Memory B cell (primary cell): ENCODE data around the gene RASL10A.

ENCODE experiments used
- ATAC-seq: fragments of 150-1000 bp; cut with Tn5 transposase; 2 replicates; pipeline ENCODE4 v1.10.0; 2021; ENCODE audit warnings: low read depth, mild to moderate bottlenecking, moderate library complexity
- DNase-seq, 2 donors: peaks; one replicate each; pipeline ENCODE4 v3.0.0; 2022; ENCODE audit warnings: low spot score in 2 of 2
- H3K27ac Mint-ChIP-seq: one replicate; pipeline ENCODE4 v1.8.0; 2022; ENCODE audit warnings: mild to moderate bottlenecking, moderate library complexity, mixed read lengths
- H3K27me3 Mint-ChIP-seq: one replicate; pipeline ENCODE4 v1.8.0; 2022; ENCODE audit warnings: mixed read lengths
- H3K36me3 Mint-ChIP-seq: one replicate; pipeline ENCODE4 v1.8.0; 2022; ENCODE audit warnings: mild to moderate bottlenecking, mixed read lengths
- H3K4me1 Mint-ChIP-seq: one replicate; pipeline ENCODE4 v1.8.0; 2022; ENCODE audit warnings: mixed read lengths
- H3K4me3 Mint-ChIP-seq: one replicate; pipeline ENCODE4 v1.8.0; 2022; ENCODE audit warnings: mild to moderate bottlenecking, moderate library complexity, mixed read lengths
- H3K9me3 Mint-ChIP-seq: one replicate; pipeline ENCODE4 v1.8.0; 2022; ENCODE audit warnings: mixed read lengths

The RASL10A gene

DNA sequence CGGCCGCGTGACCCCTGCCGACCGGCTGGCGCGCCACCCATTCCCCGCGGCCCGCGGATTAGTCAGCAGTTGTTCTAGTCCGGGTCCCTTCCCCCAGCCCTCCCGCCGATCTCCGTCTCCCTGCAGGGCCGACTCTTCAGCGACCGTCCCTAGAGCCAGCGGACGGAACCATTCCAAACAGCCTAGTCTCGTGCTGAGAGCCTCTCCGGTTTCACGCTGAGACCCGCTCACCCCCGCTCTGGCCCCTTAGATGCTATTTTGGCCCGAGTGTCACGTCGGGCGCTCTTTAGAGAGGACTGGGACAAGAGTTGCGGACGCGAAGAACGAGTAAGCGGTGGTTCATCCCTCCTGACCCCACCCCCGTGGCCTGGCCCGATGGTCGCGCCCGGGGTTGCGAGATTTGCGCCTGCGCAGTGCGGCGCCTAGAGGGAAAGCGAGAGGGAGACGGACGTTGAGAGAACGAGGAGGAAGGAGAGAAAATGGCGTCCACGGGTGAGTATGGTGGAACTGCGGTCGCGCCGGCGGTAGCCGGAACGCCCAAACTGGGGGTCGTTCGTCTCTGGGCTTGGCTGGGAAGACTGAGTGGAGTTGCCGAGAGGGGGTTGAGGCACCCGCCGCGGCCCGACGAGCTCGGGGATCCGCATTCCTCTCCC, 47.5 kb downstream of the RASL10A start, which contains the start of the genes EWSR1 and RHBDD3:
EWSR1 (plus strand) TSS at position 411 of the 653 bp plus-strand sequence; CDS start at position 480, 69 bp downstream.
RHBDD3 (minus strand) TSS at position 124 of the 653 bp plus-strand sequence. CDS start 2,355 bp downstream, outside the sequence.
- Mint-ChIP-seq H3K9me3 (no peaks in the 10 kb centered on the region), H3K36me3 (peaks cover 10% of the 10 kb centered on the region), H3K4me3 (peak within 1 kb of the TSS; percentile 88), H3K4me1 (peaks cover 34% of the 10 kb centered on the region), H3K27ac (peak within 1 kb of the TSS; percentile 98), H3K27me3 (no peaks in the 10 kb centered on the region)
- DNase-seq (peak; percentile 99 to 100), ATAC-seq (peak; percentile 88)

GRCh38 chr22:29267462-29267857, 48.0 kb downstream of the RASL10A start:
- Mint-ChIP-seq H3K4me1 (peaks cover 34% of the 10 kb centered on the region), H3K9me3 (no peaks in the 10 kb centered on the region)

GRCh38 chr22:29266564-29267461, 48.7 kb downstream of the RASL10A start:
- H3K27ac Mint-ChIP-seq, result peak overlapping the region; percentile 98
- H3K4me1 Mint-ChIP-seq, result peaks cover 30% of the 10 kb centered on the region
- no peaks in the 10 kb centered on the region for H3K9me3 Mint-ChIP-seq
- DNase-seq, result no peak
- ATAC-seq, result no peak
- peak overlapping the region; percentile 88 for H3K4me3 Mint-ChIP-seq
- H3K27me3 Mint-ChIP-seq, result no peaks in the 10 kb centered on the region
- H3K36me3 Mint-ChIP-seq, result peaks cover 8% of the 10 kb centered on the region

More at GRCh38 chr22:29267462-29267857, 48.0 kb downstream of the RASL10A start:
- ATAC-seq (peak; percentile 41), DNase-seq (no peak)
- H3K4me3 Mint-ChIP-seq, result peak overlapping the region; percentile 88
- peaks cover 10% of the 10 kb centered on the region for H3K36me3 Mint-ChIP-seq
- H3K27me3 Mint-ChIP-seq, result no peaks in the 10 kb centered on the region
- peak overlapping the region; percentile 98 for H3K27ac Mint-ChIP-seq

DNA sequence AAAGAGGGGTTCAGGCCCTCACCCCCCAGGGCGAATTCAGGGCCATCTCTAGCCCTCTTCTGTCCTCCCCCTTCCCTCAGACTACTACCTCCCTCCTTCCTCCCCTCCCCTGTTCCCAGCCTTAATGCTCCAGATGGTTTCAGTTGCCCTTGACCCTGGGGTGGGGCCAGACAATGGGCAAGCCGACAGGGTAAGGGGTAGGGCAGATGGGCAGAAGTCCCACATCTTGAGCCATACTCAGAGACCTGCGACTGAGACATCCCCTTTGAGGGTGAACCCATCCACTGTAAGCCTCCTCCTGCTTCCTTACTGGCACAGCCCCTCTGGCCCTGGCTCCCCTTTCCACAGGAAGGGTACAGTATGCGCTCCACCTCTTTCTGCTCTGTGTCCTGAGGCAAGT, 49.6 kb downstream of the RASL10A start:
- H3K27me3 Mint-ChIP-seq, result no peaks in the 10 kb centered on the region
- H3K27ac Mint-ChIP-seq, result no peak overlapping the region
- no peak for DNase-seq
- no peak overlapping the region for H3K4me3 Mint-ChIP-seq
- peaks cover 25% of the 10 kb centered on the region for H3K4me1 Mint-ChIP-seq
- H3K9me3 Mint-ChIP-seq, result no peaks in the 10 kb centered on the region
- no peak for ATAC-seq
- peaks cover 8% of the 10 kb centered on the region for H3K36me3 Mint-ChIP-seq

- Mint-ChIP-seq H3K36me3 (peaks cover 5% of the 10 kb centered on the region), H3K4me1 (peaks cover 19% of the 10 kb centered on the region), H3K4me3 (no peak overlapping the region), H3K9me3 (no peaks in the 10 kb centered on the region), H3K27ac (no peak overlapping the region), H3K27me3 (no peaks in the 10 kb centered on the region)
- ATAC-seq, result no peak
- DNase-seq, result no peak
These were observed 50.2 kb downstream of the RASL10A start for GRCh38 chr22:29265305-29265704.

GRCh38 chr22:29263791-29264276, 51.7 kb downstream of the RASL10A start:
- H3K36me3 Mint-ChIP-seq, result peaks cover 4% of the 10 kb centered on the region
- no peak overlapping the region for H3K27ac Mint-ChIP-seq
- peaks cover 9% of the 10 kb centered on the region for H3K4me1 Mint-ChIP-seq
- no peaks in the 10 kb centered on the region for H3K27me3 Mint-ChIP-seq
- no peaks in the 10 kb centered on the region for H3K9me3 Mint-ChIP-seq
- DNase-seq (no peak), ATAC-seq (no peak)
- no peak overlapping the region for H3K4me3 Mint-ChIP-seq
